Stimulated activated CD8-positive, alpha-beta memory T cell treated with anti-CD3 and anti-CD28 coated beads, Interleukin-4, amount 100 ng/mL, for 48 hours (primary cell): ENCODE measurements around the gene ERC1.
"Not testable (repeated sequence)": the region's sequence is repeated elsewhere in the genome, so short reads cannot be mapped to it uniquely, and the experiment has no call there.

ENCODE experiments used
- DNase-seq: peaks from one replicate; pipeline ENCODE4 v3.0.0-alpha.2; 2020

Gene ERC1

GRCh38 chr12:1034751-1035457, 43.9 kb downstream of the ERC1 start:
- DNase-seq: no peak

GRCh38 chr12:1041478-1041877, 50.5 kb downstream of the ERC1 start:
- DNase-seq: no peak

- DNase-seq: no peak
Measured at GRCh38 chr12:1044199-1044598, 53.2 kb downstream of the ERC1 start.

- DNase-seq: no peak
Measured at GRCh38 chr12:1044696-1045095, 53.7 kb downstream of the ERC1 start.

- no peak for DNase-seq
Measured at GRCh38 chr12:1046727-1047126, 55.7 kb downstream of the ERC1 start.

GRCh38 chr12:1047898-1048660, 57.1 kb downstream of the ERC1 start:
- no peak for DNase-seq

- no peak for DNase-seq
Measured at GRCh38 chr12:1050059-1050707, 59.2 kb downstream of the ERC1 start.

GRCh38 chr12:1051672-1052071, 60.6 kb downstream of the ERC1 start:
- not testable (repeated sequence) for DNase-seq

GRCh38 chr12:1053690-1054089, 62.7 kb downstream of the ERC1 start:
- no peak for DNase-seq

GRCh38 chr12:1054117-1054870, 63.3 kb downstream of the ERC1 start:
- DNase-seq: no peak

GRCh38 chr12:1056390-1056789, 65.4 kb downstream of the ERC1 start:
- no peak for DNase-seq

- DNase-seq: no peak
Measured at GRCh38 chr12:1058423-1058822, 67.4 kb downstream of the ERC1 start.

GRCh38 chr12:1059162-1059561, 68.1 kb downstream of the ERC1 start:
- DNase-seq: no peak

- no peak for DNase-seq
Measured at GRCh38 chr12:1063852-1064251, 72.8 kb downstream of the ERC1 start.

- no peak for DNase-seq
Measured at GRCh38 chr12:1064317-1064716, 73.3 kb downstream of the ERC1 start.

GRCh38 chr12:1065629-1066028, 74.6 kb downstream of the ERC1 start:
- DNase-seq: no peak

- DNase-seq: no peak
Measured at GRCh38 chr12:1069846-1070245, 78.8 kb downstream of the ERC1 start.

- DNase-seq: no peak
Measured at GRCh38 chr12:1071182-1071581, 80.2 kb downstream of the ERC1 start.

GRCh38 chr12:1073652-1074051, 82.6 kb downstream of the ERC1 start:
- no peak for DNase-seq

- no peak for DNase-seq
Measured at GRCh38 chr12:1077036-1077803, 86.2 kb downstream of the ERC1 start.

- DNase-seq: no peak
Measured at GRCh38 chr12:1078002-1078401, 87.0 kb downstream of the ERC1 start.

- DNase-seq: no peak
Measured at GRCh38 chr12:1080520-1081223, 89.6 kb downstream of the ERC1 start.
